Keratinocyte (primary cell): ENCODE measurements around the gene B3GLCT. TPM values are rescaled to one million over a fixed set of nuclear protein-coding genes. Genes with fewer than 3 reads are reported as not detected.

Source experiments
- DNase-seq: peaks from one replicate; pipeline ENCODE4 v3.0.0-alpha.2; 2011; ENCODE audit warnings: low read depth, missing footprints, low spot score
- FAIRE-seq: peaks from 2 replicates; lab custom pipeline; 2011; peaks lifted over from hg19 to GRCh38; lab: Jason Lieb, UNC
- H2AFZ ChIP-seq: 2 replicates; pipeline ENCODE4 v1.6.0; 2012; ENCODE audit warnings: low read length, control low read depth, inconsistent platforms; ENCODE audit not compliant: control insufficient read depth
- H3K27ac ChIP-seq: 2 replicates; pipeline ENCODE4 v1.5.1; 2011; ENCODE audit warnings: low read length; ENCODE audit not compliant: control insufficient read depth, insufficient read depth
- H3K27me3 ChIP-seq: 3 replicates; pipeline ENCODE4 v1.6.0; 2011; ENCODE audit warnings: low read length; ENCODE audit not compliant: control insufficient read depth, insufficient read depth; ENCODE audit errors: extremely low read depth
- H3K36me3 ChIP-seq, 2 experiments: 2 replicates in 1 of 2; 3 replicates in 1 of 2; pipeline ENCODE4 v1.5.1; 2011; ENCODE audit warnings: low read length in 2 of 2, mild to moderate bottlenecking in 1 of 2; ENCODE audit not compliant: control insufficient read depth in 2 of 2, insufficient read depth in 2 of 2; ENCODE audit errors: extremely low read depth in 1 of 2
- H3K4me1 ChIP-seq: 3 replicates; pipeline ENCODE4 v1.5.1; 2011; ENCODE audit warnings: low read length; ENCODE audit not compliant: control insufficient read depth, insufficient read depth; ENCODE audit errors: extremely low read depth
- H3K4me2 ChIP-seq: 3 replicates; pipeline ENCODE4 v1.6.0; 2011; ENCODE audit warnings: low read depth, low read length; ENCODE audit not compliant: control insufficient read depth, insufficient read depth; ENCODE audit errors: extremely low read depth
- H3K4me3 ChIP-seq, 3 experiments: fragments of 200-600 bp in 1 of 3; sonication (generic) in 1 of 3; 2 replicates in 2 of 3; 3 replicates in 1 of 3; pipeline ENCODE4 v1.5.1; 2011 to 2016; ENCODE audit warnings: low read length in 3 of 3, mild to moderate bottlenecking in 3 of 3, control low read depth in 2 of 3, inconsistent platforms in 1 of 3, low read depth in 1 of 3, mixed read lengths in 1 of 3, mixed run types in 1 of 3, moderate library complexity in 1 of 3; ENCODE audit not compliant: control insufficient read depth in 2 of 3, insufficient read depth in 2 of 3; ENCODE audit errors: extremely low read depth in 1 of 3
- H3K79me2 ChIP-seq: 2 replicates; pipeline ENCODE4 v1.6.0; 2012; ENCODE audit warnings: low read length; ENCODE audit not compliant: control insufficient read depth, insufficient read depth
- H3K9ac ChIP-seq: 3 replicates; pipeline ENCODE4 v1.6.0; 2011; ENCODE audit warnings: low read length; ENCODE audit not compliant: control insufficient read depth, insufficient read depth; ENCODE audit errors: extremely low read depth
- H3K9me1 ChIP-seq: 3 replicates; pipeline ENCODE4 v1.6.0; 2011; ENCODE audit warnings: low read length; ENCODE audit not compliant: control insufficient read depth, insufficient read depth; ENCODE audit errors: extremely low read depth
- H3K9me3 ChIP-seq: 2 replicates; pipeline ENCODE4 v1.5.1; 2012; ENCODE audit warnings: low read depth, low read length; ENCODE audit not compliant: control insufficient read depth
- H4K20me1 ChIP-seq: 3 replicates; pipeline ENCODE4 v1.6.0; 2011; ENCODE audit warnings: low read length; ENCODE audit not compliant: control insufficient read depth, insufficient read depth; ENCODE audit errors: extremely low read depth
- EZH2 ChIP-seq: IDR thresholded peaks from one replicate; pipeline ENCODE4 v1.6.1; 2012; ENCODE audit warnings: inconsistent platforms, mild to moderate bottlenecking, low read length, moderate library complexity
- dilution Hi-C: fragments of 300-500 bp; cut with MboI; formaldehyde crosslinking; loops from one replicate; pipeline ENCODE4 v1.7.0; 2020; ENCODE audit warnings: low sequenced_read_pairs; ENCODE audit not compliant: extremely low pct_ligation_motif_present
- polyA plus RNA-seq, 5 experiments: library from polyadenylated mRNA; depleted of rRNA in 3 of 5; stranded (reverse) in 3 of 5; stranded (forward) in 1 of 5; unstranded in 1 of 5; fragments of >200 nt; gene quantifications; 1 replicate in 1 of 5; 2 replicates in 3 of 5; 3 replicates in 1 of 5; pipeline versions ENCODE4 v1.2.1 to v1.2.3, GENCODE V29; 2011 to 2012; ENCODE audit warnings: missing spikeins in 2 of 5, low read depth in 1 of 5, low replicate concordance in 1 of 5
- TF ChIP-seq, protein P1 (sequence below), 3 experiments: IDR thresholded peaks in 1 of 3; conservative IDR thresholded peaks in 1 of 3; optimal IDR thresholded peaks in 1 of 3; 2 replicates in 2 of 3; 3 replicates in 1 of 3; pipeline versions ENCODE3 to v1.5.1; 2011; ENCODE audit warnings: low read length in 3 of 3, mild to moderate bottlenecking in 3 of 3, moderate library complexity in 2 of 3, control low read depth in 1 of 3, inconsistent platforms in 1 of 3; ENCODE audit not compliant: insufficient read depth in 2 of 3; ENCODE audit errors: extremely low read depth in 1 of 3

B3GLCT gene
- polyA plus RNA-seq, 1 donor (not counting 4 experiments of a cell fraction or from before 2014, with no cell fraction given) = 4.4 TPM

DNA sequence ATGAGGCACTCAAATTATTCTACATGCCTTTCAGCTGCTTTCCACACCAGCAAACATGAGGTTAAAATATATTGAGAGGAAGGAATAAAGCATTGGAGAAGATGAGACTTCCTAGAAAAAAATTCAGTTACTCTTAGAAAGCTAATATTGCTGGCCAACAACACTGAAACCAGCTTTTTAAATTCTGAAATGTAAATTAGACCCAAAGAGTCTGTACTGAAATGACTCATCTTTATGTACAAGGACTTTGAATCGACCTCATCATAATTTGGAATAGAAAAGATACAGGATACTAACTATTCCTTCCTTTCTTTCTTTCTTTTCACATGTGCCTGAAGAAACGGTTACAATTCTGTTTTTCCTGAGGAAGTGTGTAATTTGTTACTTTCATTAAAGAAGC, 31.6 kb upstream of the B3GLCT start:
- Histone ChIP-seq H3K4me1 (peaks cover 19% of the 10 kb centered on the region), H3K4me2 (no peak overlapping the region), H3K9me1 (no peaks in the 10 kb centered on the region), H2AFZ (no peak overlapping the region), H3K36me3 (no peaks in the 10 kb centered on the region), H3K9ac (no peak overlapping the region), H3K9me3 (no peaks in the 10 kb centered on the region), H3K79me2 (no peaks in the 10 kb centered on the region), H3K4me3 (no peak overlapping the region), H4K20me1 (no peaks in the 10 kb centered on the region), H3K27me3 (no peaks in the 10 kb centered on the region), H3K27ac (no peak overlapping the region)
- FAIRE-seq (no peak), DNase-seq (no peak)
- TF ChIP-seq, protein P1, sequence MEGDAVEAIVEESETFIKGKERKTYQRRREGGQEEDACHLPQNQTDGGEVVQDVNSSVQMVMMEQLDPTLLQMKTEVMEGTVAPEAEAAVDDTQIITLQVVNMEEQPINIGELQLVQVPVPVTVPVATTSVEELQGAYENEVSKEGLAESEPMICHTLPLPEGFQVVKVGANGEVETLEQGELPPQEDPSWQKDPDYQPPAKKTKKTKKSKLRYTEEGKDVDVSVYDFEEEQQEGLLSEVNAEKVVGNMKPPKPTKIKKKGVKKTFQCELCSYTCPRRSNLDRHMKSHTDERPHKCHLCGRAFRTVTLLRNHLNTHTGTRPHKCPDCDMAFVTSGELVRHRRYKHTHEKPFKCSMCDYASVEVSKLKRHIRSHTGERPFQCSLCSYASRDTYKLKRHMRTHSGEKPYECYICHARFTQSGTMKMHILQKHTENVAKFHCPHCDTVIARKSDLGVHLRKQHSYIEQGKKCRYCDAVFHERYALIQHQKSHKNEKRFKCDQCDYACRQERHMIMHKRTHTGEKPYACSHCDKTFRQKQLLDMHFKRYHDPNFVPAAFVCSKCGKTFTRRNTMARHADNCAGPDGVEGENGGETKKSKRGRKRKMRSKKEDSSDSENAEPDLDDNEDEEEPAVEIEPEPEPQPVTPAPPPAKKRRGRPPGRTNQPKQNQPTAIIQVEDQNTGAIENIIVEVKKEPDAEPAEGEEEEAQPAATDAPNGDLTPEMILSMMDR (optimal IDR thresholded peaks at IDR 0.05 in 1 of 3, IDR thresholded peaks at IDR 0.05 in 1 of 3, conservative IDR thresholded peaks at IDR 0.05 in 1 of 3; ENCODE audit: extremely low read depth in 1 of 3, insufficient read depth in 2 of 3, low read length in 3 of 3) = no peak
- no peak for TF ChIP-seq EZH2
- dilution Hi-C loops = no loop called here

- H3K9me1 ChIP-seq = no peaks in the 10 kb centered on the region
- no peaks in the 10 kb centered on the region for H4K20me1 ChIP-seq
- H3K4me2 ChIP-seq = no peak overlapping the region
- H3K9me3 ChIP-seq = no peaks in the 10 kb centered on the region
- H3K27ac ChIP-seq = no peak overlapping the region
- H3K9ac ChIP-seq = no peak overlapping the region
- dilution Hi-C loops = no loop called here
- H3K4me3 ChIP-seq = no peak overlapping the region
- DNase-seq (no peak), FAIRE-seq (no peak)
- H3K36me3 ChIP-seq = no peaks in the 10 kb centered on the region
- no peak overlapping the region for H2AFZ ChIP-seq
- H3K4me1 ChIP-seq = peaks cover 24% of the 10 kb centered on the region
- TF ChIP-seq, protein P1 (optimal IDR thresholded peaks at IDR 0.05 in 1 of 3, IDR thresholded peaks at IDR 0.05 in 1 of 3, conservative IDR thresholded peaks at IDR 0.05 in 1 of 3; ENCODE audit: extremely low read depth in 1 of 3, insufficient read depth in 2 of 3, low read length in 3 of 3) = no peak
- no peak for TF ChIP-seq EZH2
- H3K27me3 ChIP-seq = no peaks in the 10 kb centered on the region
- H3K79me2 ChIP-seq = no peaks in the 10 kb centered on the region
Observed at GRCh38 chr13:31168736-31169135, 31.0 kb upstream of the B3GLCT start.
